GM12878 (cell line): ENCODE measurements around the gene ISLR2. TPM values are rescaled to one million over a fixed set of nuclear protein-coding genes. Genes with fewer than 3 reads are reported as not detected.

ENCODE experiments used
- ATAC-seq: fragments of 200-7000 bp; cut with Tn5 transposase; 3 replicates; pipeline ENCODE4 v1.9.1; 2020; ENCODE audit warnings: mild to moderate bottlenecking, moderate library complexity
- BruUV-seq: library from RNA; stranded (reverse); fragments of 400-500 nt; replicated peaks from 2 replicates; lab custom pipeline; 2021; lab: Mats Ljungman, UMichigan
- CTCF ChIA-PET: fragments of 300-600 bp; sonication (Branson Sonifier 250); formaldehyde crosslinking; extraction: SDS; loops from one replicate; lab custom pipeline; 2021; ENCODE audit warnings: inconsistent platforms; lab: Yijun Ruan, JAX
- POLR2A ChIA-PET: fragments of 350-600 bp; formaldehyde crosslinking; extraction: SDS; loops from one replicate; lab custom pipeline; 2021; ENCODE audit warnings: inconsistent platforms; lab: Charles Lee
- RAD21 ChIA-PET: fragments of 300-600 bp; sonication (Branson Sonifier 250); formaldehyde crosslinking; loops from one replicate; lab custom pipeline; 2023; ENCODE audit warnings: antibody characterized with exemption; ENCODE audit not compliant: unreplicated experiment; lab: Charles Lee
- SMC1A ChIA-PET: fragments of 300-600 bp; sonication (Branson Sonifier 250); formaldehyde crosslinking; loops from one replicate; lab custom pipeline; 2023; ENCODE audit not compliant: unreplicated experiment, uncharacterized antibody; lab: Charles Lee
- DNase-seq: peaks from one replicate; pipeline ENCODE4 v3.0.0-alpha.2; 2011; ENCODE audit warnings: low read depth, low spot score
- FAIRE-seq: peaks from 3 replicates; lab custom pipeline; 2011; peaks lifted over from hg19 to GRCh38; lab: Jason Lieb, UNC
- H2AFZ ChIP-seq: 2 replicates; pipeline ENCODE4 v1.6.0; 2011; ENCODE audit warnings: low read depth, low read length, control low read depth; ENCODE audit not compliant: control insufficient read depth
- H3K27ac ChIP-seq: 2 replicates; pipeline ENCODE4 v1.5.1; 2011; ENCODE audit warnings: control low read depth; ENCODE audit not compliant: control insufficient read depth, insufficient read depth
- H3K27me3 ChIP-seq, 2 experiments: replicated peaks in 1 of 2; 2 replicates each; pipeline versions ENCODE4 v1.6.0 to v1.6.1; 2011; ENCODE audit warnings: low read length in 1 of 2; ENCODE audit not compliant: control insufficient read depth in 2 of 2, insufficient read depth in 2 of 2
- H3K36me3 ChIP-seq, 2 experiments: 2 replicates each; pipeline ENCODE4 v1.5.1; 2011; ENCODE audit warnings: low read length in 1 of 2; ENCODE audit not compliant: control insufficient read depth in 2 of 2, insufficient read depth in 2 of 2
- H3K4me1 ChIP-seq: 2 replicates; pipeline ENCODE4 v1.6.1; 2011; ENCODE audit warnings: mild to moderate bottlenecking, low read length, moderate library complexity, mixed read lengths; ENCODE audit not compliant: control insufficient read depth, insufficient read depth
- H3K4me2 ChIP-seq: 2 replicates; pipeline ENCODE4 v1.6.0; 2011; ENCODE audit warnings: control low read depth; ENCODE audit not compliant: control insufficient read depth, insufficient read depth
- H3K4me3 ChIP-seq: fragments of 200-600 bp; sonication (generic); 2 replicates; pipeline ENCODE4 v1.5.1; 2016
- H3K79me2 ChIP-seq: 2 replicates; pipeline ENCODE4 v1.6.0; 2011; ENCODE audit warnings: low read length; ENCODE audit not compliant: control insufficient read depth, insufficient read depth
- H3K9ac ChIP-seq: 2 replicates; pipeline ENCODE4 v1.8.0; 2011; ENCODE audit warnings: low read length, control low read depth, mixed read lengths; ENCODE audit not compliant: control insufficient read depth, insufficient read depth
- H3K9me3 ChIP-seq: replicated peaks from 3 replicates; pipeline ENCODE4 v1.5.1; 2011; ENCODE audit warnings: mild to moderate bottlenecking, low read length; ENCODE audit not compliant: control insufficient read depth, insufficient read depth
- H4K20me1 ChIP-seq: 2 replicates; pipeline ENCODE4 v1.6.0; 2011; ENCODE audit not compliant: control insufficient read depth, insufficient read depth
- CREM ChIP-seq: IDR thresholded peaks from 2 replicates; pipeline ENCODE4 v1.6.1; 2014; ENCODE audit warnings: antibody characterized with exemption, low read depth
- CTCF ChIP-seq, 3 experiments: IDR thresholded peaks in 2 of 3; conservative IDR thresholded peaks in 1 of 3; 2 replicates each; pipeline ENCODE4 v1.5.1; 2011; ENCODE audit warnings: low read depth in 3 of 3, low read length in 3 of 3, mild to moderate bottlenecking in 3 of 3, control low read depth in 2 of 3, moderate library complexity in 2 of 3, inconsistent platforms in 1 of 3, mixed read lengths in 1 of 3; ENCODE audit not compliant: control insufficient read depth in 2 of 3, insufficient read depth in 1 of 3; ENCODE audit errors: extremely low read depth in 1 of 3
- ELK1 ChIP-seq: IDR thresholded peaks from 2 replicates; pipeline ENCODE4 v1.6.1; 2012; ENCODE audit warnings: low read depth, low read length, improper control_type of control experiment
- FOS ChIP-seq: IDR thresholded peaks from 3 replicates; pipeline ENCODE4 v1.6.1; 2011; ENCODE audit warnings: borderline replicate concordance; ENCODE audit not compliant: insufficient read length; ENCODE audit errors: extremely low read depth
- IRF4 ChIP-seq: IDR thresholded peaks from 2 replicates; pipeline ENCODE4 v1.6.1; 2011; ENCODE audit warnings: low read depth, low read length
- MXI1 ChIP-seq: fragments of 150-350 bp; IDR thresholded peaks from 2 replicates; pipeline ENCODE4 v1.6.1; 2011; ENCODE audit warnings: low read depth, mild to moderate bottlenecking, inconsistent platforms, low read length, improper control_type of control experiment
- SIN3A ChIP-seq: IDR thresholded peaks from 2 replicates; pipeline ENCODE4 v1.6.1; 2012; ENCODE audit warnings: low read depth, low read length, improper control_type of control experiment
- SMAD1 ChIP-seq: fragments of 450-650 bp; IDR thresholded peaks from 2 replicates; pipeline ENCODE4 v1.6.1; 2018; ENCODE audit warnings: mild to moderate bottlenecking, low read depth; ENCODE audit not compliant: partially characterized antibody
- SMC3 ChIP-seq: IDR thresholded peaks from 2 replicates; pipeline ENCODE4 v1.6.1; 2011; ENCODE audit warnings: low read length, improper control_type of control experiment, borderline replicate concordance
- SP1 ChIP-seq: IDR thresholded peaks from one replicate; pipeline ENCODE4 v1.6.1; 2011; ENCODE audit warnings: low read depth, low read length
- STAT1 ChIP-seq: fragments of 450-650 bp; conservative IDR thresholded peaks from 2 replicates; pipeline ENCODE4 v1.6.1; 2014; ENCODE audit warnings: antibody characterized with exemption, mild to moderate bottlenecking
- SUPT20H ChIP-seq: IDR thresholded peaks from 2 replicates; pipeline ENCODE4 v1.6.1; 2011; ENCODE audit warnings: low read depth, mild to moderate bottlenecking, low read length, moderate library complexity, borderline replicate concordance; ENCODE audit not compliant: control insufficient read depth
- ZBED1 ChIP-seq: IDR thresholded peaks from 2 replicates; pipeline ENCODE4 v1.6.1; 2016; ENCODE audit warnings: borderline replicate concordance
- ZNF24 ChIP-seq: fragments of 450-650 bp; IDR thresholded peaks from 2 replicates; pipeline ENCODE4 v1.6.1; 2017; ENCODE audit warnings: antibody characterized with exemption, mild to moderate bottlenecking
- WGBS: methylation state at CpG from one replicate; pipeline ENCODE4 v1.1.6; 2016; ENCODE audit warnings: low lambda C conversion rate; ENCODE audit not compliant: insufficient replicate concordance, insufficient coverage; ENCODE audit errors: missing lambda C conversion rate; 5-methylcytosine and 5-hydroxymethylcytosine counted together
- in situ Hi-C: fragments of 300-500 bp; cut with MboI; formaldehyde crosslinking; loops from 9 replicates; pipeline ENCODE4 v1.14.3; 2018; ENCODE audit warnings: mixed read lengths
- intact Hi-C: fragments of 100-400 bp; cut with micrococcal nuclease; formaldehyde crosslinking; loops from one replicate; pipeline ENCODE4 v1.14.2; 2022; ENCODE audit not compliant: unreplicated experiment
- polyA plus RNA-seq, 11 experiments: library from polyadenylated mRNA; depleted of rRNA in 4 of 11; unstranded in 6 of 11; stranded (reverse) in 5 of 11; fragments of >200 nt; fragmentation: Nextera tagmentation in 4 of 11; fragmentation: Illumina TruSeq in 1 of 11; extraction: Ambion mirVana in 4 of 11; extraction: Trizol in 1 of 11; gene quantifications; 1 replicate in 1 of 11; 2 replicates in 10 of 11; pipeline versions ENCODE4 v1.2.1 to v1.2.3, GENCODE V29; 2011 to 2016; ENCODE audit warnings: inconsistent platforms in 2 of 11, missing spikeins in 2 of 11, low read depth in 1 of 11
- total RNA-seq, 4 experiments: library from RNA; depleted of rRNA in 3 of 4; stranded (reverse); fragments of >200 nt in 3 of 4; fragmentation: Illumina TruSeq in 1 of 4; extraction: Trizol in 1 of 4; gene quantifications; 2 replicates each; pipeline versions ENCODE4 v1.2.1 to v1.2.3, GENCODE V29; 2013 to 2021
- TF ChIP-seq, protein P1 (sequence below): fragments of 450-650 bp; IDR thresholded peaks from 2 replicates; pipeline ENCODE4 v1.6.1; 2017; ENCODE audit warnings: borderline replicate concordance
- TF ChIP-seq, protein P2 (sequence below): fragments of 450-650 bp; conservative IDR thresholded peaks from 2 replicates; pipeline ENCODE4 v1.6.1; 2017; ENCODE audit warnings: mild to moderate bottlenecking, moderate library complexity

Gene ISLR2
- total and polyA plus RNA-seq, 10 of the 15 experiments (the other 5 are each of a cell fraction or from before 2014, with no cell fraction given) = 0.04 to 0.21 (median 0.07) TPM; not detected in 4

DNA sequence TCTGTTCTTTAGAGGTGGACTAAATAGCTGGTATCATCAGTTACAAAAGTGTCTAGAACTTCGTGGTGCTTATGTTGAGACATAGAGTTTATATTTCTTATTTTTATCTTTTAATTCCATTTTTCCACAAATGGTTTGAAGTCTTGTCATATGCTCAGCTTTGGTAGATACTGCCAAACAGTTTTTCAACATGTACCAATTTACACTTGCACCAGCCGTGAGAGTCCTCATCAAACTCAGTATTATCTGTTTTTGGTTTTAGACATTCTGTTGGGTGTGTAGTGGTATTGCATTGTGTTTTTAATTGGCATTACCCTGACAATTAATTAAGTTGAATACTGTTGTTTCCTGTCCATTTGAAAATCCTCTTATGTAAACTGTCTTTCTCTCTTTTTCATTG is 16.7 kb downstream of the ISLR2 start (continued):
- TF ChIP-seq, protein P1, sequence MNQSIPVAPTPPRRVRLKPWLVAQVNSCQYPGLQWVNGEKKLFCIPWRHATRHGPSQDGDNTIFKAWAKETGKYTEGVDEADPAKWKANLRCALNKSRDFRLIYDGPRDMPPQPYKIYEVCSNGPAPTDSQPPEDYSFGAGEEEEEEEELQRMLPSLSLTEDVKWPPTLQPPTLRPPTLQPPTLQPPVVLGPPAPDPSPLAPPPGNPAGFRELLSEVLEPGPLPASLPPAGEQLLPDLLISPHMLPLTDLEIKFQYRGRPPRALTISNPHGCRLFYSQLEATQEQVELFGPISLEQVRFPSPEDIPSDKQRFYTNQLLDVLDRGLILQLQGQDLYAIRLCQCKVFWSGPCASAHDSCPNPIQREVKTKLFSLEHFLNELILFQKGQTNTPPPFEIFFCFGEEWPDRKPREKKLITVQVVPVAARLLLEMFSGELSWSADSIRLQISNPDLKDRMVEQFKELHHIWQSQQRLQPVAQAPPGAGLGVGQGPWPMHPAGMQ = no peak
- TF ChIP-seq STAT1 (no peak), SP1 (no peak), ELK1 (no peak), CTCF (IDR thresholded peaks at IDR 0.05 in 2 of 3, conservative IDR thresholded peaks at IDR 0.05 in 1 of 3; ENCODE audit: control insufficient read depth in 2 of 3, extremely low read depth in 1 of 3, insufficient read depth in 1 of 3, low read depth in 3 of 3, low read length in 3 of 3) (no peak)

DNA sequence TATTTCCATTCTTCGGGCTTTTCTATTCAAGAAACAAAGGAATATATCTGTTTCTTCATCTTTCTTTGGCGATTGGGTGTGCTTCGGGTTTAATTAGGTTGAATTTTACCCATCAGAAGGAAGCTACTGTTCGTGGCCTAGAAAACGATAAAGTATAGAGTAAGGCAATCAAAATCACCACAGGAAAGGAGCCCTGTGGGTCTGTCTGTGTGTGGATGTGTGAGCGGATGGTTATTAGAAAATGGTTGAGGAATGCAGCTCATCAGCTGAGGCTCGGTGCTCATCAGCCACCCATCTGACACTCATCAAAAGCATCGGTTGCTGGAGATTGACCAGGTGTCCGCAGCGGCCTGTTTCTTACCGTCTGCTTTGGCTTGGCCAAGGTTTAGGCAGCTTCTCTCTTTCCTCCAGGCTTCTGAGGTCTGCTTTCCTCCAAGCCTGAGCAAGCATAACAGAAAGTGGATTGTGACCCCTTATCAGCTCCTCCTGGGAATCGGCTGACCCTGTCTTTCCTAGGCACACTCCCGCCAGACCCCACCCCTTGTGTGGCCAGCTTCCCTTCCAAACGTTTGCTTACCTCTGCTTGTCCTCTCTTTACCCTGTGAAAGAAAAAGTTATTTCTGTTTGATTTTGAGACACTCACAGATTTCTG is 25.5 kb downstream of the ISLR2 start:
- intact Hi-C loops = no loop called here
- H3K4me1 ChIP-seq = peaks cover 33% of the 10 kb centered on the region
- WGBS = 85% methylated on average over 14 of the region's 14 CpGs
- TF ChIP-seq ZBED1 (no peak), ZNF24 (no peak), SUPT20H (no peak), CREM (no peak), SIN3A (no peak), FOS (no peak), SMAD1 (no peak), SP1 (no peak), MXI1 (no peak), SMC3 (no peak), IRF4 (no peak)
- TF ChIP-seq, protein P2, sequence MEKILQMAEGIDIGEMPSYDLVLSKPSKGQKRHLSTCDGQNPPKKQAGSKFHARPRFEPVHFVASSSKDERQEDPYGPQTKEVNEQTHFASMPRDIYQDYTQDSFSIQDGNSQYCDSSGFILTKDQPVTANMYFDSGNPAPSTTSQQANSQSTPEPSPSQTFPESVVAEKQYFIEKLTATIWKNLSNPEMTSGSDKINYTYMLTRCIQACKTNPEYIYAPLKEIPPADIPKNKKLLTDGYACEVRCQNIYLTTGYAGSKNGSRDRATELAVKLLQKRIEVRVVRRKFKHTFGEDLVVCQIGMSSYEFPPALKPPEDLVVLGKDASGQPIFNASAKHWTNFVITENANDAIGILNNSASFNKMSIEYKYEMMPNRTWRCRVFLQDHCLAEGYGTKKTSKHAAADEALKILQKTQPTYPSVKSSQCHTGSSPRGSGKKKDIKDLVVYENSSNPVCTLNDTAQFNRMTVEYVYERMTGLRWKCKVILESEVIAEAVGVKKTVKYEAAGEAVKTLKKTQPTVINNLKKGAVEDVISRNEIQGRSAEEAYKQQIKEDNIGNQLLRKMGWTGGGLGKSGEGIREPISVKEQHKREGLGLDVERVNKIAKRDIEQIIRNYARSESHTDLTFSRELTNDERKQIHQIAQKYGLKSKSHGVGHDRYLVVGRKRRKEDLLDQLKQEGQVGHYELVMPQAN = no peak

More for the DNA sequence above, 25.5 kb downstream of the ISLR2 start:
- ATAC-seq (no peak), DNase-seq (no peak), FAIRE-seq (no peak)
- no peaks in the 10 kb centered on the region for H3K9me3 ChIP-seq
- no peak overlapping the region for H2AFZ ChIP-seq
- no peak overlapping the region for H3K27ac ChIP-seq
- in situ Hi-C loops = no loop called here
- RAD21 ChIA-PET = interaction anchor here (2.0 kb wide), 1 partner anchor 167 kb away, joined by 4 read pairs; no protein-coding TSS in a partner anchor
- no TSS peak for BruUV-seq
- no peak overlapping the region for H3K4me2 ChIP-seq
- no peaks in the 10 kb centered on the region for H4K20me1 ChIP-seq
- no peak overlapping the region for H3K9ac ChIP-seq
- H3K36me3 ChIP-seq = no peaks in the 10 kb centered on the region
- H3K4me3 ChIP-seq = no peak overlapping the region
- POLR2A ChIA-PET = no interaction called here
- CTCF ChIA-PET = interaction anchor here (1.1 to 1.9 kb wide), 3 partner anchors 165 to 183 kb away, joined by 5 to 6 read pairs (median 6); no protein-coding TSS in a partner anchor
- SMC1A ChIA-PET = no interaction called here
- H3K79me2 ChIP-seq = no peaks in the 10 kb centered on the region
- H3K27me3 ChIP-seq = no peaks in the 10 kb centered on the region
